CD8-positive, alpha-beta memory T cell (primary cell): ENCODE measurements around the gene ATXN3. TPM values are rescaled to one million over a fixed set of nuclear protein-coding genes. Genes with fewer than 3 reads are reported as not detected.
"Not testable (repeated sequence)": the region's sequence is repeated elsewhere in the genome, so short reads cannot be mapped to it uniquely, and the experiment has no call there.

ENCODE experiments used
- CTCF ChIA-PET: fragments of 350-600 bp; sonication (Branson Sonifier 250); formaldehyde crosslinking; loops from one replicate; lab custom pipeline; 2021; ENCODE audit warnings: antibody characterized with exemption; lab: Charles Lee
- POLR2A ChIA-PET: fragments of 350-600 bp; sonication (Branson Sonifier 250); formaldehyde crosslinking; loops from one replicate; lab custom pipeline; 2021; ENCODE audit warnings: antibody characterized with exemption; lab: Charles Lee
- DNase-seq, 5 donors: peaks; one replicate each; pipeline versions ENCODE4 v3.0.0 to v3.0.0-alpha.2; 2020 to 2022; ENCODE audit warnings: mixed read lengths in 1 of 5
- H3K27ac ChIP-seq: one replicate; pipeline ENCODE4 v1.7.0; 2013; ENCODE audit warnings: low read depth, mild to moderate bottlenecking, low read length, moderate library complexity
- H3K27me3 ChIP-seq: 2 replicates; pipeline ENCODE4 v1.7.0; 2013; ENCODE audit warnings: low read length, mild to moderate bottlenecking; ENCODE audit not compliant: insufficient read depth, poor library complexity, severe bottlenecking
- H3K36me3 ChIP-seq: 2 replicates; pipeline ENCODE4 v1.7.0; 2013; ENCODE audit warnings: mild to moderate bottlenecking, low read length, moderate library complexity; ENCODE audit not compliant: insufficient read depth
- H3K4me1 ChIP-seq: 2 replicates; pipeline ENCODE4 v1.7.0; 2013; ENCODE audit warnings: mild to moderate bottlenecking, low read length, moderate library complexity; ENCODE audit not compliant: insufficient read depth
- H3K4me3 ChIP-seq: 2 replicates; pipeline ENCODE4 v1.7.0; 2013; ENCODE audit warnings: mild to moderate bottlenecking, low read length
- H3K9me3 ChIP-seq: 2 replicates; pipeline ENCODE4 v1.7.0; 2013; ENCODE audit warnings: mild to moderate bottlenecking, low read length
- H3K27ac Mint-ChIP-seq, 8 donors: one replicate each; pipeline ENCODE4 v1.8.0; 2020 to 2021; ENCODE audit warnings: mixed read lengths in 8 of 8, mild to moderate bottlenecking in 6 of 8, inconsistent platforms in 3 of 8, moderate library complexity in 3 of 8
- H3K27me3 Mint-ChIP-seq, 2 donors: one replicate each; pipeline ENCODE4 v1.8.0; 2020 to 2021; ENCODE audit warnings: mixed read lengths in 2 of 2, mild to moderate bottlenecking in 1 of 2, moderate library complexity in 1 of 2
- H3K36me3 Mint-ChIP-seq, 3 donors: one replicate each; pipeline ENCODE4 v1.8.0; 2020 to 2021; ENCODE audit warnings: mixed read lengths in 3 of 3, inconsistent platforms in 1 of 3, mild to moderate bottlenecking in 1 of 3
- H3K4me1 Mint-ChIP-seq, 3 donors: one replicate each; pipeline ENCODE4 v1.8.0; 2020 to 2021; ENCODE audit warnings: mixed read lengths in 3 of 3, inconsistent platforms in 1 of 3, mild to moderate bottlenecking in 1 of 3
- H3K4me3 Mint-ChIP-seq, 7 donors: one replicate each; pipeline ENCODE4 v1.8.0; 2020 to 2021; ENCODE audit warnings: mixed read lengths in 7 of 7, mild to moderate bottlenecking in 6 of 7, moderate library complexity in 4 of 7, inconsistent platforms in 2 of 7
- H3K9me3 Mint-ChIP-seq, 5 donors: one replicate each; pipeline ENCODE4 v1.8.0; 2020 to 2022; ENCODE audit warnings: mixed read lengths in 5 of 5, mild to moderate bottlenecking in 3 of 5, moderate library complexity in 2 of 5, inconsistent platforms in 1 of 5
- polyA plus RNA-seq: library from polyadenylated mRNA; unstranded; fragments of 300-500 nt; fragmentation: Illumina TruSeq; gene quantifications from one replicate; pipeline ENCODE4 v1.2.3, GENCODE V29; 2021
- total RNA-seq, 2 experiments: library from RNA; stranded (reverse); gene quantifications; one replicate each; pipeline ENCODE4 v1.2.3, GENCODE V29; 2021

ATXN3 gene
- total and polyA plus RNA-seq, 3 experiments from 2014 or later: 20.5 to 32.5 (median 25.1) TPM

DNA sequence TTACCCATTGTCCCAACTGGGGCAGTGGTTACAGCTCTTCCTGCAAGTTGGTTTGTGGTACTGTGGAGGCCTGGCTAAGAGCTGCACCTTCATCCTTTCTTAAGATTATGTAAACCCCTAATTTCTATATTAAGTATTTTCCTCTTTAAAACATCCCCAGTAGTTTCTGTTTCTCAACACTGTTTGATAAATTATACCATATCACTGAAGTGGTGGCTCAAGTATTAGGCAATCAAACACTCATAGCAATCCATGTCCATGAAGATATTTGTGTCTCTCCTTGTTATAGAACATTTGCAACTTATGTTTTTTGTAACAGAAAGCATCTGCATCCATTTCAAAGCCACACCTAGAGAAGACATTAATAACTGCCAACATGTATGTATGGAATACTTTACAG, 31.8 kb downstream of the ATXN3 start:
- Mint-ChIP-seq H3K27me3 (no peaks in the 10 kb centered on the region), H3K36me3 (peaks cover 0 to 60% (median 11%) of the 10 kb centered on the region in 3 donors), H3K27ac (peak overlapping the region in 1 of 8 donors; percentile 66), H3K4me3 (no peak overlapping the region), H3K4me1 (no peaks in the 10 kb centered on the region), H3K9me3 (no peaks in the 10 kb centered on the region)
- DNase-seq: no peak
- no peaks in the 10 kb centered on the region for H3K27me3 ChIP-seq
- CTCF ChIA-PET: interaction anchor here (0.9 kb wide), 1 partner anchor 32 kb away, joined by 3 read pairs; the partner anchor contains the start of gene ATXN3
- H3K27ac ChIP-seq: no peak overlapping the region
- POLR2A ChIA-PET: no interaction called here
- no peaks in the 10 kb centered on the region for H3K4me1 ChIP-seq
- H3K4me3 ChIP-seq: no peak overlapping the region
- H3K9me3 ChIP-seq: no peaks in the 10 kb centered on the region
- peaks cover 13% of the 10 kb centered on the region for H3K36me3 ChIP-seq

DNA sequence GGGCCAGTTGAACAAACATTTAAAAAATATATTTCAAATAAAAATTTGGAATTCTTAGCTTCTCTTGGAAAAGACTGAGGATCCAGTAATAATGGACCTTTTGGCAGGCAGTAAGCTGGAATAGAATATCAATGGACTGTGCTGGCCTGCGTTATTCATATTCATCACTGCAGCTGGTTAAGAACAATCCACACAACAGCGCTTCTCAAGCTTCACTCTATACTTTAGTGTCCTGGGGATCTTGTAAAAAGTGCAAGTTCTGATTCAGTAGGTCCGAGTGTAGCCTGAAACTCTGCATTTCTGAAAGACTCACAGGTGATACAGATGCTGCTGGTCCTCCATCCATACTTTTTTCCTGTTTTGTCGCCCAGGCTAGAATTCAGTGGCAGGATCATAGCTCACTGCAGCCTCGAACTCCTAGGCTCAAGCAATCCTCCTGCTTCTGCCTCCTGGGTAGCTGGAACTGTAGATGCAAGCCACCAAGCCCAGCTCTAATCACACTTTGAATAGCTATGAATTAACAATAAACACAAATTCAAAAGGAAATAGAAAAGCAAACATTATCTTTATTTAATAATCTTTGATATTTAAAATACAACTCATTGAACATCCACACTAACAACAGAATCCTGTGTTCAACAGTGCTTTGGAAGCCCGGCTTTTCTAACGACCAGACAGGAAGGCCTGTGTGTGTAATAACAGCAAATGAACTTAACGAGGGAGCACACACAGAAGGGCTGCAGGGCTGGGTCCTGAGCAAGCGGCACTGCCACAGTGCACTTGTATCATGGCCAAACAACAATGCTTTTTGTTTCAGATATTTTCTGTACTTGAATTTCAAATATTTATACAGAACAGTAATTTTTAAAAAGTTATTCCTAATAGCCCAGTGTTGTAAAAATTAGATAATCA, 48.1 kb downstream of the ATXN3 start:
- H3K36me3 ChIP-seq: no peaks in the 10 kb centered on the region
- H3K4me3 ChIP-seq: no peak overlapping the region
- Mint-ChIP-seq H3K27me3 (no peaks in the 10 kb centered on the region), H3K27ac (peak overlapping the region in 1 of 8 donors; percentile 21), H3K9me3 (no peaks in the 10 kb centered on the region), H3K36me3 (peaks cover 0 to 13% (median 2%) of the 10 kb centered on the region in 3 donors), H3K4me1 (no peaks in the 10 kb centered on the region), H3K4me3 (no peak overlapping the region)
- no peak overlapping the region for H3K27ac ChIP-seq
- CTCF ChIA-PET: interaction anchor here (0.9 kb wide), 1 partner anchor 18 kb away, joined by 5 read pairs; no protein-coding TSS in a partner anchor
- H3K9me3 ChIP-seq: no peaks in the 10 kb centered on the region
- POLR2A ChIA-PET: no interaction called here
- H3K4me1 ChIP-seq: no peaks in the 10 kb centered on the region
- H3K27me3 ChIP-seq: no peaks in the 10 kb centered on the region
- DNase-seq: no peak

DNA sequence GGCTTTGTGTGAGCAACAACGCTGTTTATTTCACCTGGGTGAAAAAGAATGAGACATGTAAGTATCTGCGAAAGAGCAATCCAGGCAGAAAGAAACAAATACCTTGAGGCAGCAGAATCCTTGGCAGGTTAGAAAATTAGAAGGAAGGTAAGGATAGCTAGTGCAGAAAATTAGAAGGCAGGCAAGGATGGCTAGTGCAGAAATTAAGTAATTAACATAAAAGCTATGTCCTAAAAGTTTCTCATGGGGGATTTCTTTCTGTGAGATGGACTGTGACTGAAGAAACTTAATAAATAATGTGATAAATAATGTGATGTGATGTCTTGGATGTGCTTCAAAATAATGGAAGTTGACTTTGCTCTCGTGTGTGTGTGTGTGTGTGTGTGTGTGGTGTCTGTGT, 56.6 kb downstream of the ATXN3 start:
- Mint-ChIP-seq H3K36me3 (peaks cover 16 to 24% (median 21%) of the 10 kb centered on the region in 3 donors), H3K27ac (no peak overlapping the region), H3K4me1 (peaks cover 0 to 5% (median 4%) of the 10 kb centered on the region in 3 donors), H3K4me3 (no peak overlapping the region), H3K9me3 (peaks cover 5 to 14% (median 11%) of the 10 kb centered on the region in 5 donors), H3K27me3 (no peaks in the 10 kb centered on the region)
- Histone ChIP-seq H3K27ac (no peak overlapping the region), H3K36me3 (no peaks in the 10 kb centered on the region), H3K4me3 (no peak overlapping the region), H3K27me3 (no peaks in the 10 kb centered on the region), H3K9me3 (no peaks in the 10 kb centered on the region), H3K4me1 (no peaks in the 10 kb centered on the region)
- POLR2A ChIA-PET: no interaction called here
- no peak for DNase-seq
- CTCF ChIA-PET: no interaction called here

DNA sequence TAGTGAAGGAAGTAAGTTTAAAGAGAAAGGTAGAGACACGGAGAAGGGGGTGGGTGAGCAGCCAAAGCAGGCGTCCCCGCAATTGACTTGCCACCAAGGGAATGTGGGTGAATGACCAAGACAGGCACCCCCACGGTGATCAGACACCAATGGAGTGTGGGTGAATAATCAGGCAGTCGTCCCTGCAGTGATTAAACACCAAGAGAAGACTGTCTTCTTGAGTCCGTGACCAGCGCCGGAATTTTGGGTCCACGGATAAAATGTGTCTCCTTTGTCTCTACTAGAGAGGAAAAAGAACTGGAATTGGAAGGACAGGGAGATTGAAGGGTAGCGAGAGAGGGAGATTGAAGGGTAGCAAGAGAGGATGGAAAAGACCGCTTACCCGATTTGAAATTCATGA, 57.2 kb downstream of the ATXN3 start:
- POLR2A ChIA-PET, H3K4me3 Mint-ChIP-seq: not testable (repeated sequence)

GRCh38 chr14:92045904-92046303, 60.5 kb downstream of the ATXN3 start:
- H3K27ac Mint-ChIP-seq, H3K4me1 ChIP-seq, CTCF ChIA-PET, DNase-seq, H3K4me3 Mint-ChIP-seq, H3K27ac ChIP-seq, POLR2A ChIA-PET, H3K36me3 ChIP-seq, H3K4me3 ChIP-seq, H3K9me3 ChIP-seq, H3K27me3 Mint-ChIP-seq, H3K27me3 ChIP-seq, H3K4me1 Mint-ChIP-seq: not testable (repeated sequence)
- H3K9me3 Mint-ChIP-seq: peaks cover 5 to 14% (median 11%) of the 10 kb centered on the region in 5 donors
- H3K36me3 Mint-ChIP-seq: peaks cover 16 to 24% (median 19%) of the 10 kb centered on the region in 3 donors

More for the DNA sequence above, 57.2 kb downstream of the ATXN3 start:
- H3K36me3 ChIP-seq, H3K4me3 ChIP-seq, H3K9me3 ChIP-seq, DNase-seq, H3K4me1 Mint-ChIP-seq, H3K27ac ChIP-seq, H3K27me3 Mint-ChIP-seq, H3K27me3 ChIP-seq, CTCF ChIA-PET, H3K4me1 ChIP-seq: not testable (repeated sequence)
- H3K36me3 Mint-ChIP-seq: peaks cover 16 to 24% (median 21%) of the 10 kb centered on the region in 3 donors
- H3K27ac Mint-ChIP-seq: peak overlapping the region in 1 of 8 donors; percentile 17
- peaks cover 5 to 14% (median 11%) of the 10 kb centered on the region in 5 donors for H3K9me3 Mint-ChIP-seq

DNA sequence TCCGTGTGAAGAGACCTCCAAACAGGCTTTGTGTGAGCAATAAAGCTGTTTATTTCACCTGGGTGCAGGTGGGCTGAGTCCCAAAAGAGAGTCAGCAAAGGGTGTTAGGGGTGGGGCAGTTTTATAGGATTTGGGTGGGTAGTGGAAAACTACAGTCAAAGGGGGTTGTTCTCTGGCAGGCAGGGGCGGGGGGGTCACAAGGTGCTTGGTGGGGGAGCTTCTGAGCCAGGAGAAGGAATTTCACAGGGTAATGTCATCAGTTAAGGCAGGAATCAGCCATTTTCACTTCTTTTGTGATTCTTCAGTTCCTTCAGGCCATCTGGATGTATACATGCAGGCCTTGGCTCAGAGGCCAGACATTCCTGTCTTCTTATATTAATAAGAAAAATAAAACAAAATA, 64.6 kb downstream of the ATXN3 start:
- H3K36me3 ChIP-seq, POLR2A ChIA-PET, H3K9me3 ChIP-seq, DNase-seq, H3K27ac ChIP-seq, H3K9me3 Mint-ChIP-seq, H3K27me3 Mint-ChIP-seq, H3K4me3 ChIP-seq, H3K27me3 ChIP-seq: not testable (repeated sequence)
- CTCF ChIA-PET: interaction anchor here (2.8 kb wide), 1 partner anchor 65 kb away, joined by 15 read pairs; the partner anchor contains the start of gene ATXN3
- peaks cover 31 to 47% (median 36%) of the 10 kb centered on the region in 3 donors for H3K4me1 Mint-ChIP-seq
- H3K27ac Mint-ChIP-seq: peak overlapping the region in 3 of 8 donors; percentile 8 to 99 (median 71)
- H3K4me3 Mint-ChIP-seq: peak overlapping the region in 2 of 7 donors; percentile 32 to 70
- peaks cover 0 to 24% (median 4%) of the 10 kb centered on the region in 3 donors for H3K36me3 Mint-ChIP-seq
- H3K4me1 ChIP-seq: peaks cover 32% of the 10 kb centered on the region

GRCh38 chr14:92041203-92041602, 65.2 kb downstream of the ATXN3 start:
- Mint-ChIP-seq H3K9me3 (peaks cover 0 to 2% (median 0%) of the 10 kb centered on the region in 5 donors), H3K27me3 (no peaks in the 10 kb centered on the region), H3K4me1 (peaks cover 36 to 53% (median 42%) of the 10 kb centered on the region in 3 donors), H3K36me3 (peaks cover 0 to 27% (median 4%) of the 10 kb centered on the region in 3 donors), H3K27ac (peak overlapping the region in 5 of 8 donors; percentile 8 to 99 (median 71)), H3K4me3 (peak overlapping the region in 4 of 7 donors; percentile 93 to 99 (median 96))
- DNase-seq: no peak
- Histone ChIP-seq H3K36me3 (no peaks in the 10 kb centered on the region), H3K27me3 (no peaks in the 10 kb centered on the region), H3K4me1 (peaks cover 37% of the 10 kb centered on the region), H3K9me3 (no peaks in the 10 kb centered on the region), H3K4me3 (no peak overlapping the region), H3K27ac (peak overlapping the region; percentile 89)
- CTCF ChIA-PET: interaction anchor here (0.8 to 2.8 kb wide), 2 partner anchors 17 to 65 kb away, joined by 5 to 15 read pairs; partner anchors contain the start of gene ATXN3
- POLR2A ChIA-PET: interaction anchor here (2.4 kb wide), 1 partner anchor 80 kb away, joined by 24 read pairs; the partner anchor contains the start of genes CPSF2 and NDUFB1
